GM12891 (cell line): ENCODE results near the gene MAN1A1.
A peak's percentile ranks its signal among the peaks of the same experiment; 100 is the strongest.

Source experiments
- DNase-seq: peaks from one replicate; pipeline ENCODE4 v3.0.0; 2011; ENCODE audit warnings: low spot score; ENCODE audit not compliant: insufficient read length
- FAIRE-seq: peaks from 2 replicates; lab custom pipeline; 2011; peaks lifted over from hg19 to GRCh38; lab: Jason Lieb, UNC
- PAX5 ChIP-seq: IDR thresholded peaks from 2 replicates; pipeline ENCODE4 v1.6.1; 2011; ENCODE audit warnings: low read length, moderate library complexity, mild to moderate bottlenecking; ENCODE audit not compliant: insufficient read depth, severe bottlenecking
- POLR2A ChIP-seq: IDR thresholded peaks from 2 replicates; pipeline ENCODE4 v1.6.1; 2011; ENCODE audit warnings: low read depth, low read length, control low read depth
- POLR2AphosphoS5 ChIP-seq: IDR thresholded peaks from 2 replicates; pipeline ENCODE4 v1.6.1; 2011; ENCODE audit warnings: low read depth, low read length, control low read depth
- POU2F2 ChIP-seq: IDR thresholded peaks from 2 replicates; pipeline ENCODE4 v1.6.1; 2011; ENCODE audit warnings: low read depth, mild to moderate bottlenecking, control low read depth, low read length, moderate library complexity
- SPI1 ChIP-seq: IDR thresholded peaks from 2 replicates; pipeline ENCODE4 v1.6.1; 2011; ENCODE audit warnings: low read depth, low read length, control low read depth
- TAF1 ChIP-seq: IDR thresholded peaks from 2 replicates; pipeline ENCODE4 v1.6.1; 2011; ENCODE audit warnings: low read depth, low read length, control low read depth

The MAN1A1 gene

DNA sequence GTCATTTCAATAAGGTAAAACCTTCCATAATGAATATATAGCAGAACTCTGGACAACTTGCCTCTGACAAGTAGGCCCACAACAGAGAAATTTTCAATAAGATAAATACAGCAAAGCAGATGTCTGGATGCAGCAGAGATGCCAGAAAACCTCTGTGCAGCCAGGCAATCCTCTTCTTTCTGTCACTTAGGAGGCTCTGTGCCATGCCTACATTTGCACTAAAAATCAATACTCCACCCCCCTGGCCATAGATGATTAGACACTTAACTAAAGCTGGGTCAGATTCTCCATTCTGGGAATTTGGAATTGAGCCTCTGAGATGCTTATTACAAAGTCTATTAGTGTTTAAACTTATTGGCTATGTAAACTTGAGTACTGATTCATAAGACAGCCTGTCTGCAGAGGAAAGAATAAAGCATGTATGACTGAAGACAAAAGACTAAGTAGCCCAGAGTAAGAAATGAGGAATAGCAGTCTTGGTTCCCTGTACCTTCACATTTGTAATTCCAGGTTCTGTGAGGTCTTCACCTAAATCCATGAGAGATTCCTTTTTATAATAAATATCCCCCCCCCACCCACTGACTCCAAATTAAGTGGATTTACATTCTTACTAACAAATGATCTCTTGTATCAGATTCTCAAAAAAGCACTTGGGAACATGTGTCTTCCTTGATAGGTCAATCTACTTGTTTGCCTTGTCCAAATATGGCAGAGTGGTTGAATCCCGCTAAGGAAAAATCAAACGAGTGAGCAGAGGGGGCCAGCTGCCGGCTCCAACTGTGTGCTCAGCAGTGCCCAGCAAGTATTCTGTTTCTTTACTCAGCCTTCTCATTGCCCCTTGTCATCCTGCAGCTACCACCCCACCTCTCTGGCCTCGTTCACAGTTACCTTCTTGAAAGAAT is 20.4 kb downstream of the MAN1A1 start:
- TF ChIP-seq POU2F2 (no peak), SPI1 (no peak), TAF1 (no peak), POLR2AphosphoS5 (no peak), PAX5 (no peak), POLR2A (no peak)
- FAIRE-seq (no peak), DNase-seq (no peak)

DNA sequence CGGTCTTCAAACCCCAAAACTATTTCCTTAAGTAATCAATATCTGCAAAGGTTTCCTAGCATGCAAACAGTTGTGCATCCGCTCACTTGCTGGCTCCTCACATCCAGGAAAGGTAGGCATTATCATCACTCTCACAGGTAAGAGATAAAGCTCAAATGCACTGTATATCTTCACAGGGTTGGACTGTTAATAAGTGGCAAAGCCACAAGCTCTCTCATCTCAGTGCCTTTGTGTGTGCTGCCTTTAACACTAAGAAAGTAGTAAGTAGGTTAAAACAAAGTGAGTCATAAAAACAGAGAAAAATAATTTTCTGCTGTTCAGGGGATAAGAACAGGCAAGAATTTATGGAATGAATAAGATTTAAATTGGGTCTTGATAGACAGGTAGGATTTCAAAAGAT is 21.3 kb downstream of the MAN1A1 start:
- DNase-seq: no peak
- FAIRE-seq: no peak
- TF ChIP-seq PAX5 (no peak), TAF1 (no peak), POLR2AphosphoS5 (no peak), SPI1 (no peak), POLR2A (no peak), POU2F2 (no peak)

DNA sequence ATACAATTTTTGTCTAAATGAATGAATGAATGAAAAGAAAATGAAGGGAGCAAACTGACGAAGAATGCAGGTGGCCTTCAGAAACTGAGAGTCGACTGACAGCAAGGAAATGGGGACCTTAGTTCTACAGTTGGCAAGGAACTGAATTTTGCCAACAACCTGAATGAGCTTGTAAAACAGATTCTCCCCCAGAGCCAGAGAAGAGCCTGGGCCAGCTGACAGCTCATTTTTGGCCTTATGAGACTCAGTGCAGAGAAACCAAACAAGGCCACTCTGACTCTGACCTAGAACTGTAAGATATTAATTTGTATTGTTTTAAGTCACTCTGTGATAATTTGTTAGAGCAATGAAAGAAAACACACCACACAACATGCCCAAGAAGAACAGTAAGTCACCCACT is 21.8 kb downstream of the MAN1A1 start:
- FAIRE-seq (no peak), DNase-seq (no peak)
- TF ChIP-seq POLR2A: no peak
- no peak for TF ChIP-seq PAX5
- TF ChIP-seq POU2F2: no peak
- no peak for TF ChIP-seq SPI1

DNA sequence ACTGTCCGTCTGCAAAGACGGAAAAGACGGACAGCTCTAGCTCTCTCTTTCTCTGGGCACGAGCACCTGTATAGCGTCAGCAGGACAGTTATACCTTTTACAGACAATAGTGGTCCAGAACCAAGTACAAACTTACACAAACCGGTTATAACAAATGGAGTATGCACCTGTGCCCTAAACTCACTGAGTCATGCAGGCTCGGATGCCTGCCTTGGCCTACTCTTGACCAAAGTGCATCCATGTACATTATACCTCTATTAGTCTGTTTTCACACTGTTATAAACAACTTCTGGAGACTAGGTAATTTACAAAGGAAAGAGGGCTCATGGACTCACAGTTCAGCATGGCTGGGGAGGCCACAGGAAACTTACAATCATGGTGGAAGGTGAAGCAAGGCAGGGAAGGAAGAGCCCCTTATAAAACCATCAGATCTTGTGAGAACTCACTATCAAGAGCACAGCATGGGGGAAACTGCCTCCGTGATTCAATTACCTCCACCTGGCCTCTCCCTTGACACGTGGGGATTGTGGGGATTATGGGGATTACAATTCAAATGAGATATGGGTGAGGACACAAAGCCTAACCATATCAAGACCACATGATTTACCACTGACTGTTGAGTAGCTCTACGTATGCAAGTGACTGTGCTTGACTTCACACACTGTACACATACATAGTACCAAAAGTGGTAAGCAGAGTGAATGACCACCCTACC is 23.1 kb downstream of the MAN1A1 start:
- DNase-seq (no peak), FAIRE-seq (peak; percentile 28)
- TF ChIP-seq POLR2AphosphoS5 (no peak), POU2F2 (no peak), PAX5 (no peak), SPI1 (no peak), TAF1 (no peak), POLR2A (no peak)

DNA sequence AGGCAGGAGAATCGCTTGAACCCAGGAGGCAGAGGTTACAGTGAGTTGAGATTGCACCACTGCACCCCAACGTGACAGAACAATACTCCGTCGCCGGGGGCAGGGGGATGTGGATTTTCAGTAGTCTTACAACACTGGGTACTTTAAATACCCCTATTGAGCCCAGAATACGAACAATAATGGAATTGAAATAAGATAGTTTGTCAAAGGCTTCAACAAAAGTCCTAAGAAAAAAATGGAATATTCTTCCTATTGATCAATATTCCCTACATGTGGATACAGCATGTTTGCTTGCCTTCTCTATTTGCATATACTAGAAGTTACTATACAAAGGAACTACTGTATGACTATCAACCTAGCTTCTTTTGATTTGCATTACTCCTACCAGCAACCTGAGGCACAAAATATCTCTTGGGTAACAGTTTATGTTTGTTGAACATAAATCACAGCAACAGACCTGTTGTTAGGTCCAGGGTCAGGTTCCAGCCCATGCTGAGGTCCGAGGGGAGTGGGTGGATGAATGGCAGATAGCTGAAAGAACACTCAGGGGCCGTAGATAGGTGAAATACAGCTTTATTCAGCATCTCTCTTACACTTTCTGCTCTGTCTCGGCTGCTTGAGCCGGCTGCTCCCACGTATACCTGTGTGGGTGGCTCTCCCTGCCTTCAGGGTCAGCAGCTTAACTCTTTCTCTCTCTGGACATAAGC is 23.8 kb downstream of the MAN1A1 start:
- TF ChIP-seq PAX5 (no peak), POLR2A (no peak), SPI1 (no peak), TAF1 (no peak), POLR2AphosphoS5 (no peak), POU2F2 (no peak)
- no peak for DNase-seq
- FAIRE-seq: no peak

DNA sequence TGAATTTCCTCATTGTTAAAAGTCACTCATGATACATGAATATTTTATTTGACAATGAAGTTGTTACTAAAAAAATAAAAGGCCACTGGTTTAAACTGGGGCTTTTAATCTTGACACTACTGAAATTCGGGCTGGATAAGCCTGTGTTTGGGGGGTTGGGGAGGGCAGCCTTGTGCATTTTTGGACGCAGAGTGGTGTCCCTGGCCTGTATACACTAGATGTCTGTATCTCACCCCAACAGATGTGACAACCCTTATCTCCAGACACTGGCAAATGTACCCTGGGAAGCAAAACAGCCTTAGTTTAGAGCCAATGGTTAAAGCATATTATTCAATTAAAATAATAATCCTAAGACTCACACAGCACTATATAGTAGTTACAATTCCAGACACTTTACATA is 24.8 kb downstream of the MAN1A1 start:
- no peak for FAIRE-seq

DNA sequence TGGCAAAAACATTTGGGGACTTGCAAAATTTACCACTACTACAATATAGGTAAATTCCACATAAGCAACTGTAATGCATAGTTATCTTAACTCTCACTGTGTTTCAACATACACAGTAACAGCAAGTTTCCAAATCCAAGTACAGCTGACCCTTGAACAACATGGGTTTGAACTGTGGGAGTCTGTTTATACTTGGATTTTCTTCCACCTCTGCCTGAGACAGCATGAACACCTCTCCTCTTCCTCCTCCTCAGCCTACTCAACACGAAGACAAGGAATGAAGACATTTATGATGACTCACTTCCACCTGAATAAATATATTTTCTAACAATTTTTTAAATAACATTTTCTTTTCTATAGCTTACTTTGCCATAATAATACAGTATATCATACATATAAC is 25.6 kb downstream of the MAN1A1 start:
- TF ChIP-seq POU2F2 (no peak), PAX5 (no peak), SPI1 (no peak), TAF1 (no peak), POLR2AphosphoS5 (no peak), POLR2A (no peak)
- FAIRE-seq (no peak), DNase-seq (no peak)

More for the DNA sequence above, 24.8 kb downstream of the MAN1A1 start:
- no peak for TF ChIP-seq POLR2A
- no peak for TF ChIP-seq POLR2AphosphoS5
- TF ChIP-seq TAF1: no peak
- no peak for TF ChIP-seq PAX5
- no peak for TF ChIP-seq SPI1
- TF ChIP-seq POU2F2: no peak
- DNase-seq: no peak

DNA sequence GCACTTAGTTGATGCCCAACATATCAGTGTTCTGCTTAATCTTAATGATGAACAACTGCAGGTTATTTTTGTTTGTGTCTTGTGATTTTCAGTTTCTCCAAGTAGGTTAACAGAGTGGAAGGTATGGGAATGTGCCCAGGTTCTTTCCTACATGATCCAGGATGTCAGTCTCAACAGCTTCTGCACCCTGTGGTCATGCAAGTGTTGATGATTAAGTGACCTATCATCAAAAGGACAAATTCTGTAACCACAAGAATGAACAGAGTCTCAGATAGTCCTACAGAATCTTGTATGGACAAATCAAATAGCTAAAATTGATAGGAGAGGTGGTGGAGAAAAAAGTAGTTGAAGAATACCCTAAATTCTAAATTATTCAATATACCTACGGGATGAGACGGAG is 26.1 kb downstream of the MAN1A1 start:
- TF ChIP-seq TAF1 (no peak), POLR2AphosphoS5 (no peak), PAX5 (no peak), POU2F2 (no peak), POLR2A (no peak), SPI1 (no peak)
- DNase-seq (no peak), FAIRE-seq (no peak)

DNA sequence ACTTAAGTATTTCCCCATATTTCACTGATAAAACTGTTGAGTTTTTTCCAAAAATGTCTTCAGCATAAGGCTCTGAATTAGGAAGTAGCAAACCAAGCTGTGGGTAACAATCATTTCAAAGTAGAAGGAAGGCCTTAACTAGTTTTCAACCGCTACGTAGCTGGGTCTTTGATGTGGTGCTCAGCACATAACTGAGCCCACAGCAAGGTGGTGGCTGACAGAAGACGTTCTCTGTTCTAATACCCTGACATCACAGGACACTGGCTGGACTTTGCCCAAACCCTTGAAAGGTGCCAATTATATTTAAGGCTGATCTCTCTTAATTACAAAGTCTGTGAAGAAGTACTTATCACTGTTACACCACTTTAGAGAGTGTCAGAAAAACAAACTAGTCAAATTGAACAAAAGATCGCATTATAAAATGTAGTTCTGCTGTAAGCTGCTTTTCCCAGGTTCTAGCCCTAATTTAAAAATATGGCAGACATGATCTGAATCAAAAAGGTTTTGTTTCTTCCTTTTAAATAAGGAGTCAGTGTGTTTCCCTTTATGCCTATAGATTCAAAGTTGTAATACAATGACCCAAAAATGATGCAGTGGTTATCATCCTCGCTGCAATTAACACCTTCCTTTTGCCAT is 26.7 kb downstream of the MAN1A1 start:
- TF ChIP-seq POU2F2: no peak
- no peak for TF ChIP-seq TAF1
- no peak for TF ChIP-seq SPI1
- no peak for TF ChIP-seq POLR2AphosphoS5
- no peak for TF ChIP-seq PAX5
- no peak for TF ChIP-seq POLR2A
- DNase-seq: no peak
- FAIRE-seq: no peak

DNA sequence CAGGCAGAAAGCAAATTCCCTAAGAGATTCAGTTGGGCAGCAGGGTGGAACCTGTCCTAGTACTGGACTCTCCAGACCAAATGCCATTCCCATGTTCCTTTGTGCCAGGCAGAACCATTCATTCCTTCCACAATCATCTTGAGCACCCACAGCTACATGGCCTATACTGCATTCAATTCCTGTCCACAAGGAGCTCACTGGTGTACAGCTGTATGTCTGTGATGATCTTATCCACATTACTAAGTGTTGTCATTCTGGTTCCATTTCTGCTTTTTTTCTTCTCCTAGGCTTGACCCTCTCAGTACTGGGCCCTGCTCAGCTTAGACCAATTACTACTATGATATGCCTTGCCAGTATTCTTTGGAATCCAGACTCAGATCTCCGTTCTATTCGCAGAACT is 27.5 kb downstream of the MAN1A1 start:
- DNase-seq: no peak
- TF ChIP-seq SPI1: peak; percentile 69
- TF ChIP-seq PAX5: no peak
- FAIRE-seq: no peak
